HG02571 (cell line): ENCODE results near the gene IARS1.

Experiments
- ATAC-seq: cut with Tn5 transposase; IDR thresholded peaks from one replicate; pipeline ENCODE4 v1.9.1; 2021; ENCODE audit warnings: mild to moderate bottlenecking, moderate library complexity; ENCODE audit not compliant: unreplicated experiment

IARS1 gene

DNA sequence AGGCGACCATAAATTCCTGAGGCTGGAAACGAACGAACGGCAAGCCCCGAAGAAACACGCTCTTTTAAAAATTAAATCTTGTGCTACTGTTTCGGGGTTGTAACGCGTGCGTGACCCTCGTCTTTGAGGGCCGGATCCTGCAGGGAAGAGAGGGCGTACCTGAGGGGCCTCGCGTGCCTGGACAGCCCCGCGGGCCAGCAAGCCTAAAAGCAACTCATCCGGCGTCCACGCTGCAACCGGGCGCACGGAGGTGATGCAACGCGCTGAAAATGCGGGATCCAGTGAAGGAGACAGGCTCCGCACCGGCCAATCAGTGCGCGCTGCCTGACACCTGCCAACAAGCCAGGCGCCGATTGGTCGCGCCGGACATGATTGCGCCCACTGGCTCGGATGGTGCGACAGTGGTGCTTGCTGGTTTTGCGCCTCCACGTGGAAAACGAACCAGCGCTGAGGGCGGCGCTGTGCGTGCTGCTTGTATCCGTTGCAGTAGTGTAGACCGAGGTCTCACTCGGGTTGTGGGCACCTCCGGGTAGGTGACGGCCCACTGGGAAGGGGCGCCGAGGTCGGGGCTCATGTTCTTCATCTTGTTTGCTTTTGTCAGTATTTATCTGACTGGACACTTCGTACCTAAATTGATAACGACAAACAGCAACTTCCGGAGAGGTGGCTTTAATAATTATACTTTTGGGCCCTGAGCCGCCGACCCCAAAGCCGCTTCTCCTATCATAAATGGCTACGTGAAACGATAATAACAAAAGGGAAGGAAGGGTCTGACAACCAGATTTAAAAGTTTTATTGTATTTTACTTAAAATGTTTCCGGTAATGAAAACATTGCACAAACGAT is at the start of gene IARS1:
Gene IARS1, minus strand, starts transcription at position 246 of the 845 bp plus-strand sequence. CDS start 4,278 bp downstream, outside the sequence.
- ATAC-seq, result peak; percentile 93

DNA sequence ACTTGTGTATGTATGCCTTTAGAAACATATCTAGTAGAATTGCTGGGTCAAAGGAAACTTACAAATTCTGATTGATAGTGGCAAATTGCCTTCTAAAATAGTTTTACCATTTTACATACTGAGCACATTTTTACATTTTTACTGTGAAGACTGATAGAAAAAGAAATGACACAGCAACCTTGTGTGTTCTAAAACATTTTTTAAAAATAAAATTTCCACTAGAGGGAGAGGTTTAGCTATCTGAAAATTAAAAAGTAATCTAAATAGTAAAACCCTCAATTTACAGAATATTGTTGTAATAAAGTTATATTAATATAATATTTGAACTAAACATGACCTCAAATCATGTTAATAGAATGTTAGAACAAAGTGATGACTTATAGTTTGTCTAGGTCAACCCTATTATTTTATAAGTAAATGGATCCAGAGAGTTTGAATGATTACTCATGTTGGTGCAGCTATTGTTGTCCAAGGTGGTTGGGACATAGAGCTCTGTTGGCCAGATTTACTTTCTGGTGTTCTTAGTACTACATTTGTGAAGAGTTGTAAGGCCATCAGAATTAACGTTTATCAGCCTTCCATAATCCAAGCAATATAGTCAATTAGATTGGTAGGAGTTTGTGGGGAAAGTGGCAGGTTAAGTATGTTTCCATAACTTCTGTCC is 49.5 kb upstream of the IARS1 start:
- ATAC-seq, result no peak

DNA sequence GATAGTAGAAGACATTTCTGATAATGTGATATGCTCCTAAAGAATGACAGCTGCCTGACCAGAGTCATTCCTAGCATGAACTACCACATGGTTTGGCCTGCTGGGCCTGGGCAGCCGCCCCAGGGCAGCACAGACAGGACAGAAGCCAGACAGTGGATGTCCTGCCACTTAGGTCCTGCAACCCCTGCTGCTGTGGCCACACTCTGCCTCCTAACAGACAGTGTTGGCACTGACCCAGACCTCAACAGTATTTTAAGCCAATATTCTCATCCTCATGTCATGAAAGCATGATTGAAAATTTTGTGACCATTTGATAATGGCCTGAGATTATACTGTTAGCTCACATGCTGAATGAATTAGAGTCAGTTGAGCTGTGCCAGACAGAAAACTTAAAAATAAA is 48.1 kb upstream of the IARS1 start:
- no peak for ATAC-seq

DNA sequence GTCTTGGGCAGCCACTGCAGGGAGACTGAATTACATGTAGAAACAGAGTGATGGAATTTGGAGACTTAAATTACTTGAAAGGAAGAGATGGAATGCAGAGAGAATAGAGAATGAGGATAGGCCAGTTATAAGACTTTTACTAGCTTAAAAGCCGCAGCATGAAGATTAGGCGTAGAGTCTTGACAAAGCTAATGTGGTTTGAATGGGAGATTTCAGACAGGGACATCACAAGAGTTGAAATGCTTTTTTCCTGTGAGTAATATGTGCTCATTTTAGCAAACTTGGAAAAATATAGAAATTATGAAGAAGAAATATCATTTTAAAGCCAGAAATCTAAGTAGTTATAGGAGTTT is 39.8 kb upstream of the IARS1 start:
- no peak for ATAC-seq

DNA sequence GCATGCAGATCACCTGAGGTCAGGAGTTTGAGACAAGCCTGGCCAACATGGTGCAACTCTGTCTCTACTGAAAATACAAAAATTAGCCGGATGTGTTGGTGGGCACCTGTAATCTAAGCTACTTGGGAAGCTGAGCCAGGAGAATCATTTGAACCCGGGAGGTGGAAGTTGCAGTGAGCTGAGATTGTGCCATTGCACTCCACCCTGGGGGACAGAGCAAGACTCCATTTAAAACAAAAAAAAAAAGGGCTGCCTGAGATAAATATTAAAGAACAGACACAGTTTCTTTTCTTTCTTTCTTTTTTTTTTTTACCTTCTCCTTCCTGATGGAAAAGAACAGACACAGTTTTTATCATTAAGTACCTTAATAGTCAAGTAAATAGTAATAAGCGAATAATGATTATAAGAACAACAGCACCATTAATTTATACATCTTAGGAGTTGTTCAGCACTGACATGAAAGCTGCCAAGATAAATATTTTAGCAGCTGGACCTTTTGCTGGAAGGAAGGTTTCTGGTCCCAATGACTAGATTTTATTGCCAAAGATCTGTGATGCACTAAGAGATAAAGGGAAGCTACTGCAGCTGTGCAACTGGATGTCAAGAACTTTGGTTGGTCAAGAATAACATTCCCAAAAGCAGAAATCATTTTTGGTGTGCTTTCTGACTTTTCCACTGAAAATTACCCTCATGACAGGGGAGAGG is 39.2 kb upstream of the IARS1 start:
- no peak for ATAC-seq

DNA sequence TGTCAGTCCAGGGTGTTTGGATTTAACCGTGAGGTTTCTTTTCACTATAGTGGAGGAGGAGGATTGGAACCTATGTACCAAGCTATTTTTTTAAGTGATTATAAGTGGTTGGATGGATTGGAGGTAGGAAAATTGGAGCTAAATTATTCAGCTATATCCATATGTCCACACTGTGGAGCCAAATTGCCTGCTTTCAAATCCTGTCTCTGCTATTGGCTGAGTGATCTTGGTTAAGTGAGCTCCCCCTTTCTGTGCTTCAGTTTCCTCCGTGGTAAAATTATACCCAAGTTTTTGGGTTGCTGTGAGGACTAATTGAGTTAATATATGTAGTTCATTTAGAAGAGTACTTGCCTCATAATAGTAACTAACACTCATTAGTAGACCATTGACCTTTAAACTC is 34.7 kb upstream of the IARS1 start:
- no peak for ATAC-seq

DNA sequence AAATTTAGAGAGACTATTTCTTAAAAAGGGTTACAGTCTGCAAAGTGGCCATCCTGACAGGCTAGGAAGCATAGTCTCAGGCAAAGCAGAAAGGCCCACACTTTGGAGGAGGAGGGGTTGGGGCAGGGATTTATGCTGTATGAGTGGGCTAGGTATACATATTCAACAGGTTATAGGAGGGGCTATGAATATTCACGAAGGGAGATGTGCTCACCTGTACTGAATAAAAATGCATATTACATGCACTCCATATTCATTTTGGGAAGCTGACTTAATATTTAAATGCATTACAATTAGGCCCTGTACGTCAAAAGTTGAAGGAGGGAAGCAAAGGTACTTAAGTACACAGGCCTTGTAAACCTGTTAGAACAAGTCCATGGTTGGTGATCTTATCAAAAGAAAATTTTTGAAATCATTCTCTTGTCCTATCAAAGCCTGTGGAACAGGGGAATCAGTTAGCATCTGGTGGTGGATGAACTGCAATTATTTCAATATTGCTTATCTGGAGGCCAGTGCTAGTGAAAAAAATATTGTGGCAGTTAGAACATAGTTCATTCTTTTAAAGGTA is 33.9 kb upstream of the IARS1 start:
- ATAC-seq, result no peak

DNA sequence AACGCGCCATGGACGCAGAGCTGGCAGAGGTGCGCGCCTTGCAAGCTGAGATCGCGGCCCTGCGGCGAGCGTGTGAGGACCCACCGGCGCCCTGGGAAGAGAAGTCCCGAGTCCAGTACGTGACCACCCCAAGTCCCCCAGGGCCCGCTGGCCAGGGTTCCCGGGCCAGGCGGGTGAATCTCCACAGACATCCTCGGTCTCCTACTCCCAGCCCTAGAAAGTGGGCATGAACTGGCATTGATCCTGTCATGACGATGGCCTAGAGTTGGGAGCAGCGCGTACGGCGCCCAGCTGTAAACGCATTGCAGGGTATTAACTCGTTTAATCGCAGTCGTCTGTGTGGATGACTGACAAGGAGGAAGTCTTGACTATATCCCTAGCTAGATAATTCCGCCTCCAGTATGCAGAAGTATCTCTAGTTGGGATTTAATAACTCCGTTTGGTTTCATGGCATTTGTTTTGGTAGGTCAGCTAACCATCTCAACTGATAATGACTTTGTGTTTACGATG is 32.5 kb upstream of the IARS1 start:
- no peak for ATAC-seq

DNA sequence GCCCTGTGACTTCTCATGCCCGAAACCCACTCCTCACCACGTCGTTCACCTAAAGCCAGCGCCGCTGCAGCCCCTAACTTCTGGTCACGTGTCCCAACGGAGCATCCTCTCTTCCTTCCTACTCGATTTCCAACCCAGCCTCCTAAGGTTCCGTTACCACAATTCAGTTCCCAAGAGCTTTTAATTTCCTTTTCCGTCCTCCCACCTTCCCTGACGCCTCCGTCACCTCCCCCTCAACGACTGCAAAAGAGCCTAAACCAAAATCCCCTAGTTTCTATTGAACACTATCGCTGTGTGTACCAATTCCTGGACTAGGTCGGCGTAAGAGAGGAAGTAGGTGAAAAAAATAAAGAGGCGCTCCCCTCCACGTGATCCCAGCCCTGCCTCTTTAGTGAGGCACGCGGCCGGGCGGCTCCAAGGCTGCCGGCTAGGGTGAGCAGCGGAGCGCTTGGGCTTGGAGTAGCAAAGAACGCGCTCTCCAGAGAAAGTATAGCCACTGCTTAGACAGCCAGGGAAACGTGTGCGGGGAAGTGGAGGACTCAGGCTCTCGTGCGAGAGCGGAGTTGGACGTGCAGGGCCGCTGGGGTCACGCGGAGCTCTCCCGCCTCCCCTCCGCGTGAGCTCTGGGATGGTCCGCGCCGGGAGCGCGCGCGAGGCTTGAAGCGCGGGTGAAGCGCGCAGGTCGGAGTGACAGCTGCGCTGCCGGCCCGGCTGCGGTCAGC is 31.9 kb upstream of the IARS1 start, which contains the start of the genes CENPP and NOL8:
Gene CENPP, plus strand, starts transcription at position 685 of the 722 bp plus-strand sequence.
Gene NOL8, minus strand, starts transcription at position 82 of the 722 bp plus-strand sequence. CDS start 1,189 bp downstream, outside the sequence.
- peak; percentile 92 for ATAC-seq

DNA sequence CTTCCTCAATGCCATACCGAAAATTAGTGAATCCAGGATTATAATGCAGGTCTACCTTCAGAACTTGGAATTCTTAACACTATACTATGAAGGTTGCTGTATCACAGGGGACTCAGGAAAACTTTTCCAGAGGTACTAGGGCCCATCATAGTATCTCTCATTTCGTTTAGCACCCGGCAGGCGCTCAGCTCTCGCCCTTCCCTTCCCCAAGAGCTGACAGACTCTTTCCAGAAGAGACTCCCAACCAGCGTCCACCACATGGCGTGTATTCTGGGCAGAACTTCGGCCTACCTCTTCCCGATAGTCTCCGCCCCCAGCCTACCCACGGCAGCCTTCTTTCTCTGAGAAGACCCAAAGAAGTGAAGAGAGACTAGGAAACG is 31.4 kb upstream of the IARS1 start:
- no peak for ATAC-seq

DNA sequence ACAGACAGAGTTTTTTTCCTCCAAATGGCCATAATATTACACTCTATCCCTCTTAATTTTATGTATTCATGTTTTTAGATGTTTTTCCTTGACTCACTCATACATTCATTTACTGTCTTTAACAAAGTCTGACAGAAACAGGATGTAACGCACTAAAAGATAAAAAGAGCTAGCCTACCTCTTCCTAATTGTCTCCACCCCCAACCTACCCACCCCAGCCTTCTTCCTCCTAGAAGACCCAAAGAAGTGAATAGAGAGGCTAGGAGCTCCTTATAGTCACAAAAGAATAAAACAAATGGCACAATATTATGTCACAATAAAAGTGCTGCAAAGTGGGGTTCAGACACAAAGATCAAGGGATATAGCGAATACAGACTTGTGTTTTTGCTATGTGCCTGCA is 30.9 kb upstream of the IARS1 start:
- no peak for ATAC-seq

DNA sequence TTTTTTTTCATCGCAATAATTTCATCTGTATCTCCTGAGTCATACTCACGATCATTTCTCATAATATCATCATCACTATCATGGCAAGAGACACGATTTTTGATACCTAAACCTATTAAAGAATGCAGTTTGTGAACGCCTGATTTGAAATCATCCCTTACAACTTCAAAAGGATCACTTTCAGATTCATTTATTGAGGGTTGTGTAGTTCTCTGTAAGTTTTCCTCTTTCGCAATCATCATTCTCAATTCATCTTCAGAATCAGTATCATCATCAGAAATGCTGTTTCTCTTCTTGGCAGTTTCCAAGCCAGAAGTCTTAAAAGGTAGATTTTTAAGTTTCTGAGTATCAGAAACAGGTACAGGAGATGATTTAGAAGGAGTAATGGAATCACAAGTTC is 22.0 kb upstream of the IARS1 start:
- no peak for ATAC-seq

DNA sequence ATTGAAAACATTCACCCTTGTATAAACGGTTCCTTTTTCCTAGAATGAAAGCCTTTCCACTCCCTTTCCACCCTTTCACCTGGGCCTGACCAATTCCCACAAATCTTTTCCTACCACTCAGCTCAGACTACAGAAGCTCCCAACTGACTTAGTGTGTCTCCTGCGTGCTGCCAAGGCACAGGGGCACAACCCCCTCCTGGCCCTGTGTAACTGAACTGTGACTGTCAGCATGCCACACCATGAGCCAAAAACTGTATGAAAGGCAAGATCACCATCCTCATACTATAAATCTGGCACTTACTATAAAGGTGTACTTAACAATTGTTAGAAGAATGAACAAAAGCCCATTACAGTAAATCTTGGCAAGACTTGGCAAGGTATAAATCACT is 20.1 kb upstream of the IARS1 start:
- no peak for ATAC-seq

DNA sequence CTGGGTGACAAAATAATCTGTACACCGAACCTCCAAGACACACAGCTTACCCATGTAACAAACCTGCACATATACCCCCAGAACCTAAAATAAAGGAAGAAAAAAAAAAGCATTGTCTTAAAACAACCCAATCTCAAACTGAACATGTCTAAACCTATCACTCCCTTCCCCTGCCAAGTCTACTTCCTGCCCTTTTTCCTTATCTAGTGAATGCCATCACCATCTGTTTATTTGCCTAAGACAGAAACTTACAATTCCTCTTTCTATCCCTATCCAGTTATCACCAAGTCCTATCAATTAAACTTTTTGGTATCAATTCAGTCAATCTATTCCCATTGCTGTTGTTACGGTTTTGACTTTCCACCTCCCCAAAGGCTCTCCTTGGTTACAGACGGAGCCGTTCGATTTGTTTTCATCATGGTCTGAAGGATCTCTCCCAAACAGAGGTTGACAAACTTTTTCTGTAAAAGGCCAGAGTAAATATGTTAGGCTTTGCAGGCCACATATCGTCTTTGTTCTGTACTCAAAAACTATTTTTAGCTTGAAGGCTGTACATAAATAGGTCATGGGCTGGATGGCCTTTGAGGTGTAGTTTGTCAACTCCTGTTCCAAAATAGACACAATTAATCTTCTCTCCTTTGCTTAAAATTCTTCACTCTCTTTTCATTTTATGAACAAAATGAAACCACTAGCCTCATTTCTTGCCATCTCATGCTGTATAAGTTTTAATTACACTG is 19.6 kb upstream of the IARS1 start:
- ATAC-seq, result no peak

DNA sequence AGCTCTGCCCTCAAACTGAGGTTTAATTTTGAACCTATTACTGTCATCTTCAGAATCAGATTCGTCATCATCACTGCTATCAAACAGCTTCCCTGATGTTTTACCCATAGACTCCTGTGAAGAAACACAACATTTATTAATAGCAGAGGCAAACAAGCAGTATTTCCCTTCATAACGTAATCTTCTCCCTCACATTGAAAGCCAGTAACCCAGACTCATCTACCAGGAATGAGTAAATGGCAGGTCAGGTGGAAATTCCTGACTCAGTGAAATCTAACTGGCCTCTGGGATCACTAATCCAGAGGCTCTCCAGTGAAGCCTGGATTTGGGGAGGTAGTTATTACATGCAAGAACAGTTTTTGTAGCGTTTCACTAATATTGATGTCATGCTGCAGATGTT is 17.1 kb upstream of the IARS1 start:
- no peak for ATAC-seq

DNA sequence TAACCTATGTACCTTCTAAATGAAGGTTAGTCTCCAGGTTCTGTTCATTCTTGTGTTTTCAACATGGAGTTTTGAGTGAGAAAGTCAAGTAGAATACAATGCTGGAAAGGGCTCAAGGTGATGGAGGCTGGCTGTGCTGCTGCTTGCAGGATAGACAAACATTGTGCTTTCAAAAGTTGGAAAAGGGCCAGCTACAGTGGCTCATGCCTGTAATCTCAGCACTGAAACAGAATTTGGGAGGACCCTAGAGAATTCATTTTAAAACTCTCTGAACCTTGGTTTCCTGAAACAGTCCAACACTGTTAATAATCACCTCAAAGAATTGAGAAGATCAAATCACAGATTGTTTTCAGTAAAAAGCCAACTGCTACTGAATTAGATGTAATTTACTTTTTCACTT is 15.4 kb upstream of the IARS1 start:
- no peak for ATAC-seq

DNA sequence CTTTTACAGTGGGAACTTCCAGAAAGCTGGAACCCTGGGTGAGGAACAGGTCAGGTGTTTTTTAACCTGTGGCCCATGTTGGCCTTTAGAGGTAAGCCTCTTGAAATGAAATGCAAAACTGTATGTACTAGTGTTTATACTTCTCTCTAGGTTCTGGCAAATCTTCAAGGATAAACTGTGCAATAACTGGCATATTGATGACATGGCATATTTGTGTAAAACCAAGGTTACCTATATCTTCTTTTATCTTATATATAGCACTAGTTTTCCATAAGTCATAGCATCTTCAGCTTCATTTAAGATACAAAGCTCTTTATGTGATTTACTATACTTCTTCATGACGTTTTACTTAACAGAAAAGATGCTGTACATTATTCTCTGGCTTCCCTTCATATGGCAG is 7.4 kb upstream of the IARS1 start:
- ATAC-seq, result no peak

DNA sequence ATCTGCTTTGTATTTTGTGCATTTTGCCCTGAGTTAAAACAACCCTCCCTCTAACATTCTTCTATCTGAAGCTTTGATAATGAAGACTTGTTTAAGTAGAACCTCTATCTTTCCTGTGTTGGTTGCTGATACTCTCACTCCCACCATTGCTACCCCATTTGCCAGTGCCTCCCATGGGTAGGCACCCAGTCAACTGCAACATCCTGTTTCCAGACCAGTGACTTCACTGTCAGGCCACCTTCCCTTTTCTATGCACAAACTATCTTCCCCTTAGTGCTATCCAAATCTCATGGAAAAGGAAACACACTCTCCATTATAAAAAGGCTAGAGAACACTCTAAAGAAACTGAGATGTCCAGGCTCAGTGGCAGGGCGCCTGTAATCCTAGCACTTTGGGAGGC is 5.6 kb upstream of the IARS1 start:
- ATAC-seq, result no peak

DNA sequence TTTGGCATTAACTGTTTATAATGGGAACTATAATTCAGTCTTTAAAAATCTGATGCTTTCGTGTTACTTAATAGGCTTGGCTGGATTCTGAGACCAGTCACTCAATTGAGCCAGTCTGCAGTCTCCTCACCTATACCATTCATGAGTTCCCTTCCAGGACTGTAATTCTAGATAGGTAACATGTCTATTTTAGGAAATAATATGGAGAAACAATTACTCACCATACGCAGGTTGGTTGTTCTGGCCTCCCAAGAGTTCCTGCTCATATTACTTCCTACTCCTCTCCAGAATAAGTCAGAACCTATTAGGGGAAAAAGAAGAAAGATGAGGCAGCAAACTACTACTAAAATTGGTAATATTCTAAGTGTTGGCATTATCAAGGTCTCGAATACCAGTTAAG is 4.5 kb upstream of the IARS1 start:
- no peak for ATAC-seq

DNA sequence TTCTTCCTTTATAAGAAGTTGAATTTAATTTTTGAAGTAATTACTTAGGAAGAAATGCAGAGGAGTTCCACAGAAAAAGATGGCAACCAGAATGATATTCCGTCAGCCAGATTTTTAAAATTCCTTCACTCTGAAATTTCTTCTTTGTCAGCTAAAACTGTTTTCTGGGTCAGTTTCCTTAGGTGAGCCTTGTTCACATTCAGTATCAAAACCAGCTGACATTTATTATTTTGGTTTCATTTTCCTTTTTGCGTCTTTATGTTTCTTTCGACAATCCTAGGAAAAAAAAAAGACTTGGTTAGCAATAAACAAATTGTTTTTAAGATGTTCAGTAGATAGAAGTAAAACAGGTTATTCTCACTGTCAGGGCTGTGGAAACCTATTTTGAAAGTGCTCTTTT is 4.1 kb upstream of the IARS1 start:
- no peak for ATAC-seq
